HG02938 (cell line): ENCODE results near the gene ZDHHC16.
"Not testable (repeated sequence)": the region's sequence is repeated elsewhere in the genome, so short reads cannot be mapped to it uniquely, and the experiment has no call there.

Experiments used
- ATAC-seq: cut with Tn5 transposase; IDR thresholded peaks from one replicate; pipeline ENCODE4 v1.9.1; 2021; ENCODE audit warnings: mild to moderate bottlenecking, moderate library complexity; ENCODE audit not compliant: unreplicated experiment

ZDHHC16 gene

DNA sequence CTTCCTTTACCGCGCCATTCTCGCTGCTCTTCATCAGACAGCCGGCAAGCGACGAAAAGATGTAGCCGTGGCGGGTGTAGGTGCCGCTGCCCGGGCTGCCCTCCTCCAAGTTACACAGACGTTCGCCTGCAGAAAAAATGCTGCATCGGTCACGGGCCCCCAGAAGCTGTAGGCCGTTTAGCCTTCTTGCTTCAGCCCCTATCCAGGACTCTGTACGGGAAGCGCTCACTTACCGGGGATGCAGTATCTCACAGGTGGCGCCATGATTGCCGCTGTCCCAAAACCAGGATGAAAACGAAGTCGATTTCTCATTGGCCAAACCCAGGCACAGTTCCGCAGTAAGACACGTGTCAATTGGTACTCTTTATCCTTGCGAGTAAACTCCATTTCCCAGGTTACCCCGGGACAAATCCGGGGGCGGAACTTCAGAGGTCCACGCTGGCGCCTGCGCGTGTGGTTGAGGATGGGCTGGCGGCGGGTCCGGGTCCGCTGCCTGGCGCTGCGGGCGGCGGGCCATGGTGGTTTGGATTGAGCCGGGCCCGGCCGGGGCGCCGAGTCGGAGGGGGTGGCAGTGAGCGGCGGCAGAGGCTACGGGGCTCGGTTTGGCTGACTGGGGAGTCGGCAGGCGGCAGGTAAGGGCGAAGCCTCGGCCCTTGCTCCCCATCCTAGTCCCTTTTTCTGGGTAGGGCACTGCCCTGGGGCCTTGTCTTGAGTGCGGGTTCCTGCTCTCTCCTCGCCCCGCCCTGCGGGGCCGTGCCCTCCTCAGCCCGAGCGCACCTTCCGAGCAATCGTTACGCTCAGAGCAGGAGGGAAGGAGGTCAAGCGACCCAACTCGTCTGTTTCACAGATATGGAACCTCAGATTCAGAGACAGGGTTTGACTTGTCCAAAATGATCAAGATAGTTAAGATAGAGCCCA, at the start of gene ZDHHC16, which contains the start of gene EXOSC1:
TSS of gene ZDHHC16 (plus strand) at position 454 of the 918 bp plus-strand sequence. CDS start 5,501 bp downstream, outside the sequence.
TSS of gene EXOSC1 (minus strand) at position 285 of the 918 bp plus-strand sequence. CDS start at position 264, 21 bp downstream.
- peak; percentile 95 for ATAC-seq

DNA sequence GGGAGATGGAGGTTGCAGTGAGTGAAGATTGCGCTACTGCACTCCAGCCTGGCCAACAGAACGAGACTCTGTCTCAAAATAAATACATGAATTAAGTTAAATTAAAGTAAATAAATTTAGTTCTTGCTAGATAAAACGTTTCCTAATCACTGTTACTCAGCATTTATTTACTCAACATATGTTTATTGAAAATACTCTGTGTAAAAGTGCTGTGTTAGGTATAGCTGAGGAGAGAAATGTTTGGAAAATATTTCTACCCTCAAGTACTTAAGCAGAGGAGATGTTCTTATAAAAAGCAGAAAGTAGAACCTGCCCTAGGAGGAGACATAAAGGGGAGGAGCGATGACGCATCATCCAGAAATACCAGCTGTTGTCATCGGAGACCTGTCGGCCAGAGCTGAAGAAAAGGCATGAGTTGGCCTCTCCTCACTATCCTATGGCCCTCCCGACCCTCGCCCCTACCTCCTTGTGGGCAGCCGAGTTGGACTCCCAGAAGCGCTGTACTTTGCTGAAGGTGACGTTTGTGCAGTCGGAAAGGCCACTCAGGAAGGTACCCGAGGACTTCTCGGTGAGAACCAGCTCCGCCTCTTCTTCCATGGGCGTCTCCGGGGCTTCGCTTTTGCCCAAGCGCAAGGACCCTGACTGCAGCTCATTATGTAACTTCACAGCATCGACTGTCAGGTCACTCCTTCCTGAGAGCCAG, 46.0 kb upstream of the ZDHHC16 start:
- ATAC-seq = no peak

- peak; percentile 94 for ATAC-seq
These were observed 45.1 kb upstream of the ZDHHC16 start, which contains the start of gene RRP12 for GRCh38 chr10:97400665-97401454. Gene RRP12 (minus strand): TSS chr10:97401340. CDS start chr10:97401231, 109 bp downstream.

GRCh38 chr10:97401455-97401919, 44.5 kb upstream of the ZDHHC16 start:
- no peak for ATAC-seq

DNA sequence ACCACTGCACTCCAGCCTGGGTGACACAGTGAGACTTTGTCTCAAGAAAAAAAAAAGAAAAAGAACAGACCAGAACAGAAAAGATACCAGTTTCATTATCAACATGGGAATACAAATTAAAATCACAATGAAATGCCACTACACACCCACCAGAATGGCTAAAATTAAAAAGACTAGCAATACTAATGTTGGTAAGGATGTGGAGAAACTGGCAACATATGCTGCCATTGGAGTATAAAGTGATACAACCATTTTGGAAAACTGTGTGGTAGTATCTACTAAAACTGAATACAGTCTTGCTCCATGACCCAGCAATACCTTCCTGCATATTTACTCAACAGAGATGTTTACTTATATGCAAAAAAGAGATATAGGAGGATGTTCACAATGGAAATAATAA, 41.9 kb upstream of the ZDHHC16 start:
- no peak for ATAC-seq

DNA sequence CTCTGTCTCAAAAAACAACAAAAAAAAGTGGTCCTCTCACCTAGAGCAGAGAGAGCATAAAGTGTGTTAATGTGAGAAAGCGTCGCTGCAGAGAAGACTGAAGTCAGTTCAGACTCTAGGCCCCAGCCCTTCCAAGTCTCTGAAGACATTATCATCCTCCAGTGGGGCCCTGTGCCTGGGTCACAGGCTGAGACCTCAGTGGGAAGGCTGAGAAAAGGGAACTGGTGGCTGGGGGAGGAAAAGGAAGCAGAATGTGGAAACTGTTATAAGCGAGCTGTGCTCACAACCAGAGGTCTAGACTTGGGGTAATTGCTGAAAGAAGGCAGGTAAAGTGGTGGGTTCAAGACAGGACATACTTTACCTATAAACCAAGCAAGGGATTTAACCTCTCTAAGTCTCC, 39.9 kb upstream of the ZDHHC16 start:
- no peak for ATAC-seq

GRCh38 chr10:97406483-97406882, 39.5 kb upstream of the ZDHHC16 start:
- ATAC-seq = not testable (repeated sequence)

- peak; percentile 96 for ATAC-seq
These were observed 38.6 kb upstream of the ZDHHC16 start for GRCh38 chr10:97407211-97407951.

DNA sequence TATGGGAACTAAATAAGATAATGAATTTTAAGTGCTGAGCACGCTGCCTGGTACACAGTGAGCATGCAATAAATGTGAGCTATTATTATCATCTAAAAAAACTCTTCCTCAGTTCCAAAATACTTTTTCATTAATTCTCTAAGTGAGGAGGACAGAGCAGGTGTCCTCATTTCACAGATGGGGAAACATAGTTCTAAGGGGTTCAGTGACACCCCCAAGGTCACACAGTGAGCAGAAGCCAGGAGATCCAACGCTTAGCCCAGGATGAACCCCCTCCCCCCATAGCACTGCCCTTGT, 38.1 kb upstream of the ZDHHC16 start:
- no peak for ATAC-seq

- no peak for ATAC-seq
These were observed 37.4 kb upstream of the ZDHHC16 start for GRCh38 chr10:97408496-97408992.

- ATAC-seq = no peak
These were observed 34.6 kb upstream of the ZDHHC16 start for GRCh38 chr10:97411406-97411805.

DNA sequence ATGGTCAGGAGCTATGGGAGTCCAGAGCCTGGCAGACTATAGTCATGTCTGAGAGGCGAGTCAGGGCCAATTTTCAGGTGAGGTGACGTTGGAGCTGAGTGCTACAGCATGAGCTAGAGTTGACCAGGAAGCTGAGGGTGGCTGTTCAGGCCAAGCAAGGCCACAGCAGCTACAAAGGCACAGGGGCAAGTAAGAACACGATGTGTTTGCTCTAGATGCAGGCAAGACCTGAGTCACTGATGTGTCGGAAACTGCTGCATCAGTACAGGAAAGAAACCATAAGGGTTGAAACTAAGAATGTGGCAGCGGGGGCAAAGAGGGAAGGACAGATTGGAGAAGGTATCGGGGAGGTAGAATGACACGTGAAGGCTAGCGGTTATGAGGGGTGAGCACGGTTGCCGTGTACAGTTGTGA, 33.1 kb upstream of the ZDHHC16 start:
- ATAC-seq = no peak

GRCh38 chr10:97416565-97416964, 29.4 kb upstream of the ZDHHC16 start:
- no peak for ATAC-seq

- not testable (repeated sequence) for ATAC-seq
These were observed 22.2 kb upstream of the ZDHHC16 start for GRCh38 chr10:97423757-97424098.

GRCh38 chr10:97425964-97426775, 19.8 kb upstream of the ZDHHC16 start, which contains the start of gene PGAM1:
Gene PGAM1 (plus strand): TSS chr10:97426191. CDS start chr10:97426308, 117 bp downstream.
- peak; percentile 79 for ATAC-seq

- ATAC-seq = no peak
These were observed 19.0 kb upstream of the ZDHHC16 start for GRCh38 chr10:97426776-97427570.

DNA sequence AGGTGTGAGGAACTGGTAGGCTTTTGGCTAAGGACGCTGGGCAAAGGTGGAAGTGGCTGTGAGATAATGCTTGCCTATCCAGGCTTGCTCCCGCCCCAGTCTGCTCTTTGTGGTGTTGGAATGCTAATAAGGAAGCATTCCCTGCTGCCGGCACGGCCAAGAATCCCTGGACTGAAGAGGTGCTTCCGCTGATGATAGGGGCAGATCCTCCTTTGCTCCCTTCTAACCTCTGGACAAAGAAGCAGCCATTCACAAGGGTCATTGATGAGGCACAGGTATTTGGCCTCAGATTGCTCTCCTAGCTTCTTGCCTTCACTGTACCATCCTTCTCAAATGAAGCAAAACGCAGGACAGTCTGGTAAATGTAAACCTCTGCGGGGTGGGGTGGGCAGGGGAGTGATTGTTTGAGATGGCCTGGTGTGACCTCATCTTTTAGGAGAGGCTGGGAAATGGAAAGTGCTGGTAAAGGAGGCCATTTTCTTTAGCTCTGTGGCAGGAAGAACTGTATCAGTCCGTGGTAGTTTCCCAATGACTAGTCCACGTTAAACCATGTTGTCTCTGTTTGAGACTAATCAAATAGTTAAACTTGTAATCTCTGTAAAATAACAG, 18.3 kb upstream of the ZDHHC16 start:
- no peak for ATAC-seq

DNA sequence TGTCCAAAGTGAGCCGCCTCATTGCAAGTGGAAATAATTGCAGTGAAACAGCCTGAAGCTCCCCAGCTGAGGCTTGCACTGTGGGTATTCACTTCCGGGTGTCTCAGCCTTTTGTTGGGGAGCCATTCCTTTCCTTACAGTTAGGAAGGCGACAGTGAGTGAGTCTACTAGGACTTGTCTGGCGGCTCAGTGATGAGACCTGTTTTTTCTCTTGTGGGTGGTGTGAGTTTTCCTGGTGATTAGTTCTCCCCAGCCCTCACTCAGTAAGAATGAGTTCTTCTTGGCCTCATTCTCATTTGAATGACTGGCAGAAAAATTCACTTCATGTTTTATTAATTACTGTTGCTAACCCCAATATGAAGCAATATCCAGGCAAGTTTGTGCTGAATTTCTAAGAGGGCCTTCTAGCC, 17.4 kb upstream of the ZDHHC16 start:
- no peak for ATAC-seq
